ENCODE data around the gene YTHDF1. TPM values are rescaled to one million over a fixed set of nuclear protein-coding genes. Genes with fewer than 3 reads are reported as not detected.

Gene YTHDF1
- total RNA-seq, 1 donor from 2014 or later, result 44.5 TPM

GRCh38 chr20:63198606-63199005, 17.3 kb downstream of the YTHDF1 start:
- H3K4me1 Mint-ChIP-seq, result peaks cover 8% of the 10 kb centered on the region
- H3K36me3 Mint-ChIP-seq (ENCODE audit: low read depth), result peaks cover 45% of the 10 kb centered on the region
- no peak overlapping the region for H3K4me3 Mint-ChIP-seq
- no peaks in the 10 kb centered on the region for H3K9me3 Mint-ChIP-seq
- no peak overlapping the region for H3K27ac Mint-ChIP-seq
- intact Hi-C loops (cut with micrococcal nuclease), result no loop called here
- no peaks in the 10 kb centered on the region for H3K27me3 Mint-ChIP-seq
- DNase-seq, result no peak

DNA sequence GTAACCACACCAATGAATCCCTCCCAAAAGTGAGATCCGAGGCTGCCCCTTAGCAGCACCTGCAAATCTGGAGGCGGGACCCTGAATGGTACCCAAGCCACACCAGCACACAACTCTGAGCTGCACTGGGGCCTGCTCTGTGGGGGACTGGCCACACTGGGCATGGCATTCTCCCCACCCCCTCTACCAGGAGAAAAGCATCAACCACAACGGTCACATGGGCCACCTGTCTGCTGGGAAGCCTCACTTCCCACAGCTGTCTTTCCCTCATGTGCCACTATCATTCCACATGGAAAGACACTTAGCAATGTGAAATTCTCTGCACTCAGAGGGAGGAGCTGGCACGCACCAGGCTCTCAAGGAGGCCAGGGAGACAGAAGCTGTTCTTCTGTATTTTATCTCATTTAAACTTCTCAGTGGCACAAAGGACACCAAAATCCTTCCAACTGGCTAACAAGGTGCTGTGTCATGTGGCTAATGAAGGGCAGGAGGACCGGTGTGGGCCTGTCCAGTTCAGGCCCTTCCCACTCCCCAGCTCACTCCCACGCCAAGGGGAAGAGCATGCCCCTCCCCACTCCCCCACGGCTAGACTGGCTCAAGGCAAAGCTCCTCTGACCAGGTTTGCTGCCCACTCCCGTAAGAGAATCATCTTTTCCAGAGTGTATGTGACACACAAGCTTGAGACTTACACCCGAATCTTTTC, 19.0 kb downstream of the YTHDF1 start:
- Mint-ChIP-seq H3K9me3 (no peaks in the 10 kb centered on the region), H3K27me3 (no peaks in the 10 kb centered on the region), H3K36me3 (ENCODE audit: low read depth) (peaks cover 37% of the 10 kb centered on the region), H3K4me1 (peaks cover 8% of the 10 kb centered on the region), H3K4me3 (no peak overlapping the region), H3K27ac (no peak overlapping the region)
- no peak for DNase-seq
- intact Hi-C loops (cut with micrococcal nuclease), result no loop called here

GRCh38 chr20:63194797-63195173, 21.1 kb downstream of the YTHDF1 start:
- no peak for DNase-seq
- Mint-ChIP-seq H3K27me3 (no peaks in the 10 kb centered on the region), H3K4me1 (peaks cover 8% of the 10 kb centered on the region), H3K9me3 (no peaks in the 10 kb centered on the region), H3K4me3 (no peak overlapping the region), H3K36me3 (ENCODE audit: low read depth) (peaks cover 29% of the 10 kb centered on the region), H3K27ac (no peak overlapping the region)
- intact Hi-C loops (cut with micrococcal nuclease), result no loop called here

- Mint-ChIP-seq H3K4me1 (peaks cover 5% of the 10 kb centered on the region), H3K9me3 (no peaks in the 10 kb centered on the region), H3K27me3 (no peaks in the 10 kb centered on the region), H3K36me3 (ENCODE audit: low read depth) (peaks cover 26% of the 10 kb centered on the region), H3K27ac (no peak overlapping the region), H3K4me3 (no peak overlapping the region)
- no peak for DNase-seq
- intact Hi-C loops (cut with micrococcal nuclease), result no loop called here
These were observed 21.7 kb downstream of the YTHDF1 start for GRCh38 chr20:63194007-63194796.

DNA sequence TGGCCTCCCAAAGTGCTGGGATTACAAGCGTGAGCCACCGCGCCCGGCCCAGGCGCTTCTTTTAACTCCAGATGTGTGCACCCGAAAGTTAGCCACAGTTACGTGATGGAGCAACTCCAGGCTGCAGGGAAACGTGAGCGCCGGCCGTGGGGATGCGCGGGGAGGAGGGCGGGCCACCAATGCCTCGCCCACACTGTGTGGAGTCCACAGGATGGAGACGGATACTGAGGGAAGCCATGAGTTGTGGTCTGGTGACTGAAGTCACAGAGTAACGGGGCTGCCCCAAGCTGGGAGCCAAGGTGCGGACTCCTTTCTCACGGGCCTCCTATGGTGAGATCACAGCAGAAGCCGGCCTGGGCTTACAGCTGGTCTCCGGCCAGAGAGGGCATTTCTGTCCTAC, 23.2 kb downstream of the YTHDF1 start:
- H3K36me3 Mint-ChIP-seq (ENCODE audit: low read depth), result peaks cover 21% of the 10 kb centered on the region
- no peak overlapping the region for H3K27ac Mint-ChIP-seq
- no peak for DNase-seq
- intact Hi-C loops (cut with micrococcal nuclease), result no loop called here
- no peaks in the 10 kb centered on the region for H3K9me3 Mint-ChIP-seq
- no peak overlapping the region for H3K4me3 Mint-ChIP-seq
- H3K27me3 Mint-ChIP-seq, result no peaks in the 10 kb centered on the region
- peaks cover 5% of the 10 kb centered on the region for H3K4me1 Mint-ChIP-seq

DNA sequence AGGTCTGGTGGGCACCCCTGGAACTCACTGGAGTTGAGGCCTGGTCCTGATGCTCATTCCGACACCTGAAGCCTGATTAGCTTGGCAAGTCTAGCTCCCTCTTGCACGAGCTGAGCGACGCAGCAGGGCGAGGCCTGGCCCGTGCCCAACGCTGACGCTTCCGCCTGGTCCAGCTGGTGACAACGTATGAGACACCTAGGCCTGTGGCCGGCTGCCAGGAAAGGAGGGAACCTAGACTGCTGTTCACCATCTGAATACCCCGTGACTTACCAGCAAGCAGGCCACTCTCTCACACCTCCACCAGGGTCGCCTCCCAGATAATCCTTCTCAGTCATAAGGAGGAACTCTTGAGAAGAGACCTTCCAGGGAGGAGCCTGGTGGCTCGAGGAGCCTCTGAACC, 24.5 kb downstream of the YTHDF1 start:
- Mint-ChIP-seq H3K36me3 (ENCODE audit: low read depth) (peaks cover 13% of the 10 kb centered on the region), H3K27me3 (no peaks in the 10 kb centered on the region), H3K9me3 (no peaks in the 10 kb centered on the region), H3K4me3 (no peak overlapping the region), H3K27ac (no peak overlapping the region), H3K4me1 (peaks cover 2% of the 10 kb centered on the region)
- no peak for DNase-seq
- intact Hi-C loops (cut with micrococcal nuclease), result no loop called here

DNA sequence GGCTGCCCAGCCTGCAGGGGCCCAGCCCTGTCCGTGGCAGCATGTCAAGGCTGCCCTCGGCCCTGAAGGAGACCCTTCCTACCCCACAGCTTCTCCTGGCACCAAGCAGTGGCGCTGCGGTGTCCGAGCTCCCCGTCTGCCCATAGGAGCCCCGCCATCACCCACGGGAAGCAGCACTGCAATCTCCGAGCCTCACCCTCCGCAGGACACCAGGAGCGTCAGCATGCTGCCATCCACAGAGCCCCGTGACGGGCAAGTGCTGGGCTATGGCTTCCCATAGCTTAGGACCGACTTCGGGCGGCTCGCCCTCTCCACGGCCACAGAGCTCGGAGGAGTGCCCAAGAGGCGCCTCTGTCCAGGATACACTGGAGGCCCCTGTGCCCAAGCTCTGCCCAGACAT, 25.1 kb downstream of the YTHDF1 start:
- H3K27me3 Mint-ChIP-seq, result no peaks in the 10 kb centered on the region
- no peaks in the 10 kb centered on the region for H3K9me3 Mint-ChIP-seq
- DNase-seq, result no peak
- H3K27ac Mint-ChIP-seq, result no peak overlapping the region
- intact Hi-C loops (cut with micrococcal nuclease), result no loop called here
- peaks cover 10% of the 10 kb centered on the region for H3K36me3 Mint-ChIP-seq (ENCODE audit: low read depth)
- H3K4me3 Mint-ChIP-seq, result no peak overlapping the region
- no peaks in the 10 kb centered on the region for H3K4me1 Mint-ChIP-seq

- Mint-ChIP-seq H3K9me3 (no peaks in the 10 kb centered on the region), H3K27ac (no peak overlapping the region), H3K4me3 (no peak overlapping the region), H3K27me3 (no peaks in the 10 kb centered on the region), H3K36me3 (ENCODE audit: low read depth) (peaks cover 4% of the 10 kb centered on the region), H3K4me1 (no peaks in the 10 kb centered on the region)
- intact Hi-C loops (cut with micrococcal nuclease), result no loop called here
- no peak for DNase-seq
These were observed 25.9 kb downstream of the YTHDF1 start for GRCh38 chr20:63189846-63190559.

DNA sequence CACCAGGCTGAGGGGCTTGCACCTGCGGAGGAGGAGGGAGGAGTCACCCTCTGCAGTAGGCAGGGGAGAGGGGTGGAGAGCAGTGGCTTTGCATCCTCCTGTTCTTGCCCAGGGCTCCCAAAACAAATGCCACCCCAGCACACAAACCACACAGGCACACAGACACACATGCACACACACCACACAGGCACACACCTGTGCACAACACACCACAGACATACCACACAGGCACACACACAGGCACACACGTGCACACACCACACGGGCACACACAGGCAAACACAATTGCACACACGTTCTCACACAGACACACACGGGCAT, 26.6 kb downstream of the YTHDF1 start:
- H3K4me3 Mint-ChIP-seq, result no peak overlapping the region
- H3K36me3 Mint-ChIP-seq (ENCODE audit: low read depth), result no peaks in the 10 kb centered on the region
- H3K9me3 Mint-ChIP-seq, result no peaks in the 10 kb centered on the region

GRCh38 chr20:63188641-63189321, 27.1 kb downstream of the YTHDF1 start:
- no peak for DNase-seq
- no peaks in the 10 kb centered on the region for H3K9me3 Mint-ChIP-seq
- intact Hi-C loops (cut with micrococcal nuclease), result no loop called here

More for the DNA sequence above, 26.6 kb downstream of the YTHDF1 start:
- Mint-ChIP-seq H3K4me1 (no peaks in the 10 kb centered on the region), H3K27ac (no peak overlapping the region), H3K27me3 (no peaks in the 10 kb centered on the region)
- DNase-seq, result no peak
- intact Hi-C loops (cut with micrococcal nuclease), result no loop called here

GRCh38 chr20:63188159-63188442, 27.8 kb downstream of the YTHDF1 start:
- Mint-ChIP-seq H3K9me3 (no peaks in the 10 kb centered on the region), H3K27me3 (no peaks in the 10 kb centered on the region), H3K27ac (no peak overlapping the region), H3K36me3 (ENCODE audit: low read depth) (no peaks in the 10 kb centered on the region), H3K4me3 (no peak overlapping the region), H3K4me1 (no peaks in the 10 kb centered on the region)
- no peak for DNase-seq
- intact Hi-C loops (cut with micrococcal nuclease), result no loop called here

More at GRCh38 chr20:63188641-63189321, 27.1 kb downstream of the YTHDF1 start:
- Mint-ChIP-seq H3K27ac (no peak overlapping the region), H3K36me3 (ENCODE audit: low read depth) (no peaks in the 10 kb centered on the region), H3K27me3 (no peaks in the 10 kb centered on the region), H3K4me1 (no peaks in the 10 kb centered on the region), H3K4me3 (no peak overlapping the region)

DNA sequence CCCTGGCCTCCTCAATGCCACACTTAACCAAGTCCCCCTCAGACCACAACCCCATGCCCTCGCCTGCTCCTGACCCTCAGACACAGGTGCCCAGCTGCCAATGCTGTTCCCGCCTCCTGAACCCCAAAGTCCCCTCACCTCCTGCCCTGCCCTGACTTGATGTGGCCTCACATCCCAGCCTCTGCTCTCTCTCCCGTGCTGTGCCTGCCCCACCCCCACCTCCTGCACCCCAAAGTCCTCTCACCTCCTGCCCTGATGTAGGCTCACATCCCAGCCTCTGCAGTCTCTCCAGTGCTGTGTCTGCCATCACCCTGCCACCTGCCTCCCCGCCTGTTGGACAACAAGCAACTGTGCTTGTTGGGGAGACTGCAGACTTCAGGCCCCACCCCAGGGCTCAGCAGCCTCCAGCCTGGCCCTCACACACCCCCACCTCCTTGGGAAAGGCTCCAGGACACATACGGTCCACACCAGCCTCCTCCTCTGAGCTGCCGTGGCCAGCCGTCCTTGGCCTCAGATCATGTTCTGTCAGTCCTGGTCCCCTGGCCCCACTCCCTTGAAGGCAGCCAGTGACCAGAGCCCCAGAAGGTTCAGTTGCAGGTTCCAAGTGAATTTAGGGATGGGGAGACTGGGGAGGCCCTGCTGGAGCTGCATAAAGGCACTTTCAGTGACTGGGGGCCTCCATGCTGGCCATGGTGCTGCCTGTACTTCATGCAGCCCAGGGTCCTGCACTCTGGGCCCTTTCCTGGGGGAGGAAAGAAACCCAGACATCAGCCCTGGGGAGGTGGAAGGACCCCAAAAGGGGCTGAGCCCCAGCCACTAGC, 28.4 kb downstream of the YTHDF1 start:
- no peak for DNase-seq
- intact Hi-C loops (cut with micrococcal nuclease), result no loop called here
- Mint-ChIP-seq H3K27me3 (no peaks in the 10 kb centered on the region), H3K9me3 (no peaks in the 10 kb centered on the region), H3K27ac (no peak overlapping the region), H3K36me3 (ENCODE audit: low read depth) (no peaks in the 10 kb centered on the region), H3K4me3 (no peak overlapping the region), H3K4me1 (no peaks in the 10 kb centered on the region)

- Mint-ChIP-seq H3K4me1 (no peaks in the 10 kb centered on the region), H3K9me3 (no peaks in the 10 kb centered on the region), H3K36me3 (ENCODE audit: low read depth) (no peaks in the 10 kb centered on the region), H3K4me3 (no peak overlapping the region), H3K27me3 (peaks cover 2% of the 10 kb centered on the region), H3K27ac (no peak overlapping the region)
- DNase-seq, result no peak
- intact Hi-C loops (cut with micrococcal nuclease), result no loop called here
These were observed 29.2 kb downstream of the YTHDF1 start for GRCh38 chr20:63186528-63187316.
